C4-2B (cell line): Measurements from ENCODE around the gene PEBP1.

ENCODE experiments used
- CTCF ChIP-seq: fragments of 450-650 bp; conservative IDR thresholded peaks from 2 replicates; pipeline ENCODE4 v1.5.1; 2017; ENCODE audit warnings: mild to moderate bottlenecking
- ZFX ChIP-seq: fragments of 450-650 bp; IDR thresholded peaks from 2 replicates; pipeline ENCODE4 v1.6.1; 2017

GRCh38 chr12:118120579-118121363 lies 15.2 kb upstream of the PEBP1 start:
- TF ChIP-seq CTCF (peak; percentile 80), ZFX (no peak)
